NCI-H2107 (cell line): ENCODE data around the gene NCOR2.

ENCODE experiments used
- DNase-seq: peaks from one replicate; lab custom pipeline; 2025; lab: John Stamatoyannopoulos, UW

NCOR2 gene

DNA sequence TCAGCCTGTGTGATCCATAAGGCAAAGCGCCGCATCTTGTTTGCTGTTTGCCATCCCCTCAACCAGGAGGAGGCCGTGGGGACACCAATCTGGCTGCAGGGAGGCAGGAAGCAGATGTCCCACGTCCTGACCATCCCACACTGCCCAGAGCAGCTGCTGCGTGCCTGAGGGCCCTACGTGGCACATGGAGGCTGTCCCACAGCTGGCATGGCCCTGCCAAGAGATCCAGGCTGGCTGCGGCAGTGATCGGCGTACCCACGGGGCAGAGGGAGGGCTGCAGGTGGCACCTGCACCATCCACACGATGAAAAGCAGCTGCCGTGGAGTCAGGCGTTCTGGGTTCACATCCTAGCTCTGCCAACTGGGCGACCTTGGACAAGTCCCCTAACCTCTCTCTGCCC lies 42.0 kb downstream of the NCOR2 start:
- DNase-seq: no peak

- no peak for DNase-seq
These were observed 43.0 kb downstream of the NCOR2 start for GRCh38 chr12:124524231-124524925.

DNA sequence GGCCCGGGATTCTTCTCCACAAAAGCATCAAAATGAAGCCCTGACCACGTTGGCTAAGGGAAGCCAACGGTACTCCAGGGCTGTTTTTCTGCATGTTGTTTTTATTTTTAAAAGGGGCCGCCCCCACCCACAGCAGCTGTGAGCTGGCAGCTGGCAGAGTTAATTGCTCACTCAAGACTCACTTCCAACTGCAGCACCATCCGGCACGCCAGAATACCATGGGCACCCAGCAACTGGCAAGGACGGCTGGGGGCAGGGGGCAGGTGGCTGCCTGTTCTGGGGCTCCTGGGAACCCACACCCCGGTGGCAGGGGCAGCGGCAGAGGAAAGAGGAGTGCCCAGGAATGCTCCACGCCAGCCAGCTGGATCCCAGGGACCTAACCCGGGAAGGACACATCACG lies 44.3 kb downstream of the NCOR2 start:
- peak; percentile 83 for DNase-seq

DNA sequence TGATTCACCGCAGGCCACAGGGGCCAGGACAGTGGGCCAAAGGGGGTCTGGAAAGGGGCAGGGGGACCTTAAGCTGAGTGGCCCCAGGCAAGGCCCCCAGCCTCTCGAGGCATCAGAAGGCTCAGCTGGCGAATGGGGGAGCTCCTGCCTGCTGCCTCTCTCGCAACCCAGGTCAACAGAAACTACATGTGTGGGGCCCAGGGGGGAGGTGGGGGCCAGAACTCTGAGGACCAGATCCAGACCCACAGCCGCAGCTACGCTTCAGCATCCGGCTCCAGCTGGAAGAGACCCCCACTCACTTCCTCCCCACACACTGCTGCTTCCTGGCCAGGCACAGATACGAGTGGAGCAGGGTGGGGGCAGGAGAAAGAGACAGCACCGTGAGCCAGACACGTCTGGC lies 46.5 kb downstream of the NCOR2 start:
- no peak for DNase-seq

- no peak for DNase-seq
These were observed 47.1 kb downstream of the NCOR2 start for GRCh38 chr12:124520265-124520701.

DNA sequence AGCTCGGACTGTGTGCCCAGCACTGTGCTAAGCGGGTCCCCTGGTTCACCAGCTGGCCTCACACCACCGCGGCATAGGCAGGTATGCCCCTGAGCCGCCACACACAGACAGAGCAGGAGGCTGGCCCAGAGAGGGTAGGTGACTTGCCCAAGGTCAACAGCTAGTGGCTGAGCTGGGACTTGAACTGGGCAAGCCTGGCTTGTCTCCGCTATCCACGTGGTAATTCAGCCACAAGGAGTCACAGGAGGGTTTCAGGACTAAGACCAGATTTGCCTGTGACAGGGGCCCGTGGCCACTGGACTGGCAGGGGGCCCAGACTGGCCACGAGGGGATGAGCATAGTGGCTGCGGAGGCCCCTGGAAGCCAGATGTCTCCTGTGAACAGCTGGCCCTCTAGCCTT lies 47.7 kb downstream of the NCOR2 start:
- no peak for DNase-seq

GRCh38 chr12:124518051-124518932 lies 49.1 kb downstream of the NCOR2 start:
- peak; percentile 92 for DNase-seq
